NCI-H524 (cell line): ENCODE data around the gene TAF9B.
"Not testable (repeated sequence)": the region's sequence is repeated elsewhere in the genome, so short reads cannot be mapped to it uniquely, and the experiment has no call there.

ENCODE experiments used
- DNase-seq, 2 experiments: peaks; one replicate each; lab custom pipeline; 2025; lab: John Stamatoyannopoulos, UW

The TAF9B gene

GRCh38 chrX:78116365-78116764, 23.1 kb downstream of the TAF9B start:
- no peak for DNase-seq

- DNase-seq = no peak
These were observed 28.1 kb downstream of the TAF9B start for GRCh38 chrX:78111140-78111931.

GRCh38 chrX:78109458-78109857, 30.0 kb downstream of the TAF9B start:
- no peak for DNase-seq

- DNase-seq = no peak
These were observed 32.8 kb downstream of the TAF9B start for GRCh38 chrX:78106651-78106986.

GRCh38 chrX:78105944-78106650, 33.4 kb downstream of the TAF9B start:
- DNase-seq = no peak

GRCh38 chrX:78104447-78105176, 34.8 kb downstream of the TAF9B start:
- DNase-seq = peak; percentile 42 to 61

- DNase-seq = peak; percentile 92 to 98
These were observed 35.6 kb downstream of the TAF9B start, which contains the start of gene PGK1 for GRCh38 chrX:78103623-78104446. Gene PGK1 (plus strand): TSS chrX:78104248. CDS start chrX:78104341, 93 bp downstream.

GRCh38 chrX:78103001-78103622, 36.3 kb downstream of the TAF9B start:
- DNase-seq = no peak

GRCh38 chrX:78102091-78102490, 37.4 kb downstream of the TAF9B start:
- DNase-seq = no peak

- DNase-seq = no peak
These were observed 41.3 kb downstream of the TAF9B start for GRCh38 chrX:78098108-78098507.

GRCh38 chrX:78092296-78092695, 47.2 kb downstream of the TAF9B start:
- DNase-seq = peak in 1 of 2 experiments; percentile 31

GRCh38 chrX:78081413-78081812, 58.0 kb downstream of the TAF9B start:
- DNase-seq = not testable (repeated sequence)
